Amniotic epithelial cell (primary cell): ENCODE measurements around the gene GTF2H2C.
"Not testable (repeated sequence)": the region's sequence is repeated elsewhere in the genome, so short reads cannot be mapped to it uniquely, and the experiment has no call there.

Experiments
- DNase-seq: peaks from one replicate; pipeline ENCODE4 v3.0.0-alpha.2; 2010; ENCODE audit warnings: low read depth

GTF2H2C gene

GRCh38 chr5:69559908-69560330, at the start of gene GTF2H2C:
GTF2H2C (plus strand) TSS chr5:69560191; CDS start chr5:69565133, 4,942 bp downstream.
- DNase-seq = peak; percentile 71

GRCh38 chr5:69510694-69511093, 49.3 kb upstream of the GTF2H2C start:
- DNase-seq = no peak

GRCh38 chr5:69512740-69513260, 47.2 kb upstream of the GTF2H2C start:
- DNase-seq = peak; percentile 92

GRCh38 chr5:69515570-69515969, 44.4 kb upstream of the GTF2H2C start:
- DNase-seq = not testable (repeated sequence)

GRCh38 chr5:69516769-69517168, 43.2 kb upstream of the GTF2H2C start:
- no peak for DNase-seq

- no peak for DNase-seq
Observed at GRCh38 chr5:69517763-69518212, 42.2 kb upstream of the GTF2H2C start.

- no peak for DNase-seq
Observed at GRCh38 chr5:69519285-69519684, 40.7 kb upstream of the GTF2H2C start.

GRCh38 chr5:69522035-69522434, 38.0 kb upstream of the GTF2H2C start:
- DNase-seq = no peak

- DNase-seq = no peak
Observed at GRCh38 chr5:69525490-69525889, 34.5 kb upstream of the GTF2H2C start.

GRCh38 chr5:69526660-69527059, 33.3 kb upstream of the GTF2H2C start:
- DNase-seq = no peak

GRCh38 chr5:69527128-69527770, 32.7 kb upstream of the GTF2H2C start:
- peak; percentile 65 for DNase-seq

GRCh38 chr5:69528035-69528434, 32.0 kb upstream of the GTF2H2C start:
- DNase-seq = no peak

GRCh38 chr5:69528609-69529008, 31.4 kb upstream of the GTF2H2C start:
- no peak for DNase-seq

GRCh38 chr5:69530561-69531405, 29.2 kb upstream of the GTF2H2C start:
- DNase-seq = no peak

GRCh38 chr5:69531406-69531801, 28.6 kb upstream of the GTF2H2C start:
- DNase-seq = no peak

GRCh38 chr5:69537911-69538310, 22.1 kb upstream of the GTF2H2C start:
- not testable (repeated sequence) for DNase-seq

- not testable (repeated sequence) for DNase-seq
Observed at GRCh38 chr5:69538735-69539134, 21.3 kb upstream of the GTF2H2C start.

- DNase-seq = not testable (repeated sequence)
Observed at GRCh38 chr5:69541347-69541746, 18.6 kb upstream of the GTF2H2C start.

- DNase-seq = not testable (repeated sequence)
Observed at GRCh38 chr5:69542838-69543618, 17.0 kb upstream of the GTF2H2C start.

- DNase-seq = not testable (repeated sequence)
Observed at GRCh38 chr5:69544602-69545001, 15.4 kb upstream of the GTF2H2C start.

- DNase-seq = peak; percentile 0
Observed at GRCh38 chr5:69560587-69561431, 818 bp downstream of the GTF2H2C start.
